Stimulated activated CD8-positive, alpha-beta memory T cell treated with anti-CD3 and anti-CD28 coated beads, Interleukin-7, amount 100 ng/mL, for 24 hours (primary cell): Measurements from ENCODE around the gene CDK12.

ENCODE experiments used
- DNase-seq: peaks from one replicate; pipeline ENCODE4 v3.0.0-alpha.2; 2020; ENCODE audit warnings: low read depth

Gene CDK12

GRCh38 chr17:39582658-39583057 is 121.4 kb downstream of the CDK12 start:
- DNase-seq: no peak
